ENCODE measurements around the gene BRDT. TPM values are rescaled to one million over a fixed set of nuclear protein-coding genes. Genes with fewer than 3 reads are reported as not detected.

The BRDT gene
- under 1 TPM in 1 of 2 donors, not detected in 1; 0.10 TPM for total RNA-seq

- Mint-ChIP-seq H3K27ac (no peak within 1 kb of the TSS), H3K36me3 (peaks cover 0 to 7% of the 10 kb centered on the region in 2 donors), H3K9me3 (peaks cover 0 to 7% of the 10 kb centered on the region in 2 donors)
- ATAC-seq (no peak), DNase-seq (ENCODE audit: low spot score in 2 of 2) (no peak)
Measured at GRCh38 chr1:91949356-91949699, at the start of gene BRDT. BRDT (plus strand) TSS chr1:91949401; CDS start chr1:91962755, 13,354 bp downstream.

- no peak for ATAC-seq
- H3K27ac Mint-ChIP-seq, result no peak overlapping the region
- peaks cover 0 to 4% of the 10 kb centered on the region in 2 donors for H3K9me3 Mint-ChIP-seq
- DNase-seq (ENCODE audit: low spot score in 2 of 2), result no peak
- H3K36me3 Mint-ChIP-seq, result no peaks in the 10 kb centered on the region
Measured at GRCh38 chr1:91900562-91900961, 48.6 kb upstream of the BRDT start.

GRCh38 chr1:91901231-91901630, 48.0 kb upstream of the BRDT start:
- no peaks in the 10 kb centered on the region for H3K36me3 Mint-ChIP-seq
- H3K9me3 Mint-ChIP-seq, result no peaks in the 10 kb centered on the region
- no peak overlapping the region for H3K27ac Mint-ChIP-seq
- no peak for DNase-seq (ENCODE audit: low spot score in 2 of 2)
- no peak for ATAC-seq

GRCh38 chr1:91912266-91912665, 36.9 kb upstream of the BRDT start:
- Mint-ChIP-seq H3K27ac (no peak overlapping the region), H3K36me3 (no peaks in the 10 kb centered on the region), H3K9me3 (no peaks in the 10 kb centered on the region)
- DNase-seq (ENCODE audit: low spot score in 2 of 2), result no peak
- ATAC-seq, result no peak

GRCh38 chr1:91913018-91913417, 36.2 kb upstream of the BRDT start:
- H3K27ac Mint-ChIP-seq, result no peak overlapping the region
- ATAC-seq, result no peak

GRCh38 chr1:91916046-91916445, 33.2 kb upstream of the BRDT start:
- H3K27ac Mint-ChIP-seq, result no peak overlapping the region
- H3K9me3 Mint-ChIP-seq, result no peaks in the 10 kb centered on the region
- no peaks in the 10 kb centered on the region for H3K36me3 Mint-ChIP-seq
- DNase-seq (ENCODE audit: low spot score in 2 of 2) (no peak), ATAC-seq (no peak)

More at GRCh38 chr1:91913018-91913417, 36.2 kb upstream of the BRDT start:
- DNase-seq (ENCODE audit: low spot score in 2 of 2), result no peak
- no peaks in the 10 kb centered on the region for H3K36me3 Mint-ChIP-seq
- no peaks in the 10 kb centered on the region for H3K9me3 Mint-ChIP-seq

- no peaks in the 10 kb centered on the region for H3K9me3 Mint-ChIP-seq
- no peak overlapping the region for H3K27ac Mint-ChIP-seq
- DNase-seq (ENCODE audit: low spot score in 2 of 2) (no peak), ATAC-seq (no peak)
- H3K36me3 Mint-ChIP-seq, result no peaks in the 10 kb centered on the region
Measured at GRCh38 chr1:91916811-91917460, 32.3 kb upstream of the BRDT start.

GRCh38 chr1:91919962-91920361, 29.2 kb upstream of the BRDT start:
- no peak for DNase-seq (ENCODE audit: low spot score in 2 of 2)
- H3K9me3 Mint-ChIP-seq, result peaks cover 3 to 8% of the 10 kb centered on the region in 2 donors
- ATAC-seq, result no peak
- H3K27ac Mint-ChIP-seq, result no peak overlapping the region
- peaks cover 0 to 9% of the 10 kb centered on the region in 2 donors for H3K36me3 Mint-ChIP-seq

- H3K36me3 Mint-ChIP-seq, result peaks cover 0 to 9% of the 10 kb centered on the region in 2 donors
- DNase-seq (ENCODE audit: low spot score in 2 of 2) (no peak), ATAC-seq (no peak)
Measured at GRCh38 chr1:91924146-91924545, 25.1 kb upstream of the BRDT start.

GRCh38 chr1:91925644-91926435, 23.4 kb upstream of the BRDT start:
- peak in 1 of 2 donors; percentile 6 for DNase-seq (ENCODE audit: low spot score in 2 of 2)
- Mint-ChIP-seq H3K9me3 (peaks cover 3 to 8% of the 10 kb centered on the region in 2 donors), H3K27ac (no peak overlapping the region), H3K36me3 (peaks cover 0 to 9% of the 10 kb centered on the region in 2 donors)
- no peak for ATAC-seq

More at GRCh38 chr1:91924146-91924545, 25.1 kb upstream of the BRDT start:
- H3K9me3 Mint-ChIP-seq, result peaks cover 3 to 8% of the 10 kb centered on the region in 2 donors
- peak overlapping the region; percentile 40 to 50 for H3K27ac Mint-ChIP-seq

- DNase-seq (ENCODE audit: low spot score in 2 of 2) (peak in 1 of 2 donors; percentile 4), ATAC-seq (no peak)
- no peak overlapping the region for H3K27ac Mint-ChIP-seq
Measured at GRCh38 chr1:91928026-91928425, 21.2 kb upstream of the BRDT start.

GRCh38 chr1:91929250-91929649, 20.0 kb upstream of the BRDT start:
- H3K9me3 Mint-ChIP-seq, result peaks cover 0 to 2% of the 10 kb centered on the region in 2 donors
- H3K36me3 Mint-ChIP-seq, result peaks cover 0 to 1% of the 10 kb centered on the region in 2 donors
- ATAC-seq (no peak), DNase-seq (ENCODE audit: low spot score in 2 of 2) (no peak)
- peak overlapping the region in 1 of 2 donors; percentile 34 for H3K27ac Mint-ChIP-seq

More at GRCh38 chr1:91928026-91928425, 21.2 kb upstream of the BRDT start:
- Mint-ChIP-seq H3K9me3 (peaks cover 3 to 8% of the 10 kb centered on the region in 2 donors), H3K36me3 (peaks cover 0 to 9% of the 10 kb centered on the region in 2 donors)

- DNase-seq (ENCODE audit: low spot score in 2 of 2) (no peak), ATAC-seq (no peak)
- H3K27ac Mint-ChIP-seq, result peak overlapping the region in 1 of 2 donors; percentile 66
- no peaks in the 10 kb centered on the region for H3K36me3 Mint-ChIP-seq
- H3K9me3 Mint-ChIP-seq, result no peaks in the 10 kb centered on the region
Measured at GRCh38 chr1:91937613-91938012, 11.6 kb upstream of the BRDT start.

GRCh38 chr1:91940496-91940895, 8.7 kb upstream of the BRDT start:
- Mint-ChIP-seq H3K36me3 (no peaks in the 10 kb centered on the region), H3K27ac (no peak overlapping the region), H3K9me3 (no peaks in the 10 kb centered on the region)
- DNase-seq (ENCODE audit: low spot score in 2 of 2) (peak in 1 of 2 donors; percentile 28), ATAC-seq (no peak)

- Mint-ChIP-seq H3K9me3 (peaks cover 0 to 7% of the 10 kb centered on the region in 2 donors), H3K36me3 (peaks cover 0 to 7% of the 10 kb centered on the region in 2 donors), H3K27ac (no peak overlapping the region)
- no peak for DNase-seq (ENCODE audit: low spot score in 2 of 2)
- no peak for ATAC-seq
Measured at GRCh38 chr1:91944087-91944486, 5.1 kb upstream of the BRDT start.

- no peak for DNase-seq (ENCODE audit: low spot score in 2 of 2)
- no peak overlapping the region for H3K27ac Mint-ChIP-seq
- peak in 1 of 2 donors; percentile 52 for ATAC-seq
- H3K9me3 Mint-ChIP-seq, result peaks cover 0 to 7% of the 10 kb centered on the region in 2 donors
- H3K36me3 Mint-ChIP-seq, result peaks cover 0 to 7% of the 10 kb centered on the region in 2 donors
Measured at GRCh38 chr1:91948097-91948496, 1.1 kb upstream of the BRDT start.

Measured in activated naive CD4-positive, alpha-beta T cell treated with anti-CD3 and anti-CD28 coated beads, Interleukin-2, amount 50 U/mL, for 72 hours (primary cell).